ENCODE measurements around the gene AKAP17A.
"Not testable (repeated sequence)": the region's sequence is repeated elsewhere in the genome, so short reads cannot be mapped to it uniquely, and the experiment has no call there.

Gene AKAP17A

DNA sequence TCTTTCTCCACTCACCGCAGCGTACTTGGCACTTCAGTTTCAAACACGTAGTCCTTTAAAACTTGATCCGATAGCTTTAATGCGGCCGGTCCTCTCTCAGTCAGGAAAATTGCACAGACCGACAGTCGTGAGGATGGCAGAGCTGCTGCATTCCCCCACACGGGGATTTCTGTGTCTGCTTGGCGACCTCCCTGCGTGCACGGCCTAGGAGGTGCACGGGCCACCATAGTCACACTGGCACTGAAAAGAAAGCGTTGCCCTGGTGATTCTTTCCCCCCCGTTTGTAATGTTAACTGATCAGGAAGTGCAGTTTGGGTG lies 10.3 kb downstream of the AKAP17A start:
- DNase-seq (ENCODE audit: low read depth in 2 of 2, low spot score in 1 of 2): no peak

- no peak for DNase-seq (ENCODE audit: low read depth in 2 of 2, low spot score in 1 of 2)
These were observed 10.9 kb downstream of the AKAP17A start for GRCh38 chrX:1602299-1602698.

DNA sequence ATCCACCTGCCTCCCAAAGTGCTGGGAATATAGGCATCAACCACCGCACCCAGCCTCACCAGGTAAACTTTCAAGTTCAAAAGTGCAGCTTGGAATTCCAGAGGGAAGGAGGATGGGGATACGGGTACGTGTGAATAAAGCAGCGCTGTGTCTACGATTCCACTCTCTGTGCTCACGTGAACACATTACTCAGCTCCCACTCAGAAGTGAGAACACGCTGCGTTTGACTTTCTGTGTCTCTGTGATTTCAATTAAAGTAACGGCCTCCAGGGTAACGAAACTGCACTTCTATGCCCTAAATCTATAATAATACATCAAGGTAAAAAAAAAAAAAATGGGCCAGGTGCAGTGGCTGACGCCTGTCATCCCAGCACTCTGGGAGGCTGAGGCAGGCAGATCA lies 15.1 kb downstream of the AKAP17A start:
- DNase-seq (ENCODE audit: low read depth in 2 of 2, low spot score in 1 of 2): no peak

- no peak for DNase-seq (ENCODE audit: low read depth in 2 of 2, low spot score in 1 of 2)
These were observed 17.9 kb downstream of the AKAP17A start for GRCh38 chrX:1609311-1609710.

- no peak for DNase-seq (ENCODE audit: low read depth in 2 of 2, low spot score in 1 of 2)
These were observed 18.4 kb downstream of the AKAP17A start for GRCh38 chrX:1609762-1610161.

GRCh38 chrX:1610166-1610565 lies 18.8 kb downstream of the AKAP17A start:
- no peak for DNase-seq (ENCODE audit: low read depth in 2 of 2, low spot score in 1 of 2)

GRCh38 chrX:1610736-1611135 lies 19.3 kb downstream of the AKAP17A start:
- no peak for DNase-seq (ENCODE audit: low read depth in 2 of 2, low spot score in 1 of 2)

GRCh38 chrX:1612641-1613286 lies 21.4 kb downstream of the AKAP17A start:
- no peak for DNase-seq (ENCODE audit: low read depth in 2 of 2, low spot score in 1 of 2)

DNA sequence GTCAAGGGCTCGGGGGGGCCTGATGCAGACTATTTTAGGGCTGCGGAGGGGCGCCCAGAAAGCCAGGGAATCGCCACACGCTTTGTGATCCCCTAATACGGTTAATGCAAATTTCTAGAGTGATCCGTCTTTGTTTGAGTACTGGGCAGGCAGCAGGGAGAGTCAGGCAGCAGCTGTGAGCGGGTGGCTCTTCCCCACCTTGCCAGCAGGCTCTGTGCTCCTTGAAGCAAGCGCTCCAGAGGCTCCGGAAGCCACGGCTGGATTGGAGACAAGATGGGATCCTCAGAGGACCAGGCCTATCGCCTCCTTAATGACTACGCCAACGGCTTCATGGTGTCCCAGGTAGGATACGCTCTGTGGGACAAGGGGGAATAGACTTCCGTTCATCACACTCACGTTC lies 23.5 kb downstream of the AKAP17A start, which contains the start of gene ASMT:
TSS of gene ASMT (plus strand) at position 133 of the 400 bp plus-strand sequence. CDS start at position 274, 141 bp downstream.
- no peak for DNase-seq (ENCODE audit: low read depth in 2 of 2, low spot score in 1 of 2)

- DNase-seq (ENCODE audit: low read depth in 2 of 2, low spot score in 1 of 2): no peak
These were observed 27.3 kb downstream of the AKAP17A start for GRCh38 chrX:1618689-1619088.

DNA sequence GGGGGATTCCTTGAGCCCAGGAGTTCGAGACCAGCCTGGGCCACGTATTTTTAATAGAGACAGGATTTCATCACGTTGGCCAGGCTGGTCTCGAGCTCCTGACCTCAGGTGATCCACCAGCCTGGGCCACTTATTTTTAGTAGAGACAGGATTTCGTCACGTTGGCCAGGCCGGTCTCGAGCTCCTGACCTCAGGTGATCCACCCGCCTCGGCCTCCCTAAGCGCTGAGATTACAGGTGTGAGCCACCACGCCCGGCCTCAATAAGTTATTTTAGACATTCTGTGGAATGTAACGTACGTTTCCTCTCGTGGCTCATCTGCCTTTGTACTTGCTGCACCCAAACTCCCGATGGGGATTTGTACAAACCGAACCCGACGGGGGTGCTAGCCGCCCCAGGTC lies 32.3 kb downstream of the AKAP17A start:
- DNase-seq (ENCODE audit: low read depth in 2 of 2, low spot score in 1 of 2): no peak

GRCh38 chrX:1624158-1624860 lies 32.9 kb downstream of the AKAP17A start:
- DNase-seq (ENCODE audit: low read depth in 2 of 2, low spot score in 1 of 2): not testable (repeated sequence)

GRCh38 chrX:1624861-1625215 lies 33.4 kb downstream of the AKAP17A start:
- DNase-seq (ENCODE audit: low read depth in 2 of 2, low spot score in 1 of 2): not testable (repeated sequence)

DNA sequence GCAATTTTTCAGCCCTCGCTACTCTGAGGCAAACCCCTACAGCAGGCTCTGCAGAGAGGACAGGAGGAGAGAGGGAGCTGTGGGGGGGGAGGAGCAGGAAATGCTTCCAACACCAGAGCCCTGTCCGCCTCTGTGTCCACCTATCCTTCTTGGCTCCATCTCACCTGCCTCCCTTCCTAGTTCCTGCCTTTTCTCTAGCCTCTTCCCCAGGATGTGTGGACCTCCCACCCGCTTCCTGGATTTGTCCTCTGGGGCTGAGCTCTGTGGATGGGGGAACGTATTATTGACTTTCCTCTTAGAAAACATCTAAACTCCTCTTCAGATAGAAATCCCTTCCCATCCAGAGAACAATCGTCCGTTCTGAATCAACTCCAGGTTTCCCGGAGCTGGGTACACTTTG lies 37.8 kb downstream of the AKAP17A start:
- DNase-seq (ENCODE audit: low read depth in 2 of 2, low spot score in 1 of 2): no peak

- no peak for DNase-seq (ENCODE audit: low read depth in 2 of 2, low spot score in 1 of 2)
These were observed 54.6 kb downstream of the AKAP17A start for GRCh38 chrX:1646009-1646408.

DNA sequence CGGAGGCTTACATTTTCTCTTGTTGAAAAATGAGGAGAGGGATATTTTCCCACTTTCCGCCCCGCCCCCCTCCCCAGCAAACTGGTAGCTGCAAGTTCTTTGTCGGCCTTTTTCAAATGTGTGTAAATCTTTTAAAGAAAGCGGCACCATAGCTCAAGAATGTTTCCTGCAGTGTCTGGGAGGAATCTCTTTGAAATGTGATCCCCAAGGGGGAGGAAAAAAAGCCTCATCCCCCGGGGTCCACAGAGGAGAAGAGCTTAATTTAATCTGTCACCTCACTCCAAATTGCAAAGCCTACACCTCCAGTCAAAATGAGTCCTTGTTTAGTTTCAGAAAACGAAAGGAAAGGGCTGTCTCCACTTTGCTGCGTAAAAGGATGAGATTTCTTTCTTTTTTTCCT lies 58.2 kb downstream of the AKAP17A start:
- DNase-seq (ENCODE audit: low read depth in 2 of 2, low spot score in 1 of 2): no peak
